ENCODE measurements around the gene ACTG2.

The ACTG2 gene

DNA sequence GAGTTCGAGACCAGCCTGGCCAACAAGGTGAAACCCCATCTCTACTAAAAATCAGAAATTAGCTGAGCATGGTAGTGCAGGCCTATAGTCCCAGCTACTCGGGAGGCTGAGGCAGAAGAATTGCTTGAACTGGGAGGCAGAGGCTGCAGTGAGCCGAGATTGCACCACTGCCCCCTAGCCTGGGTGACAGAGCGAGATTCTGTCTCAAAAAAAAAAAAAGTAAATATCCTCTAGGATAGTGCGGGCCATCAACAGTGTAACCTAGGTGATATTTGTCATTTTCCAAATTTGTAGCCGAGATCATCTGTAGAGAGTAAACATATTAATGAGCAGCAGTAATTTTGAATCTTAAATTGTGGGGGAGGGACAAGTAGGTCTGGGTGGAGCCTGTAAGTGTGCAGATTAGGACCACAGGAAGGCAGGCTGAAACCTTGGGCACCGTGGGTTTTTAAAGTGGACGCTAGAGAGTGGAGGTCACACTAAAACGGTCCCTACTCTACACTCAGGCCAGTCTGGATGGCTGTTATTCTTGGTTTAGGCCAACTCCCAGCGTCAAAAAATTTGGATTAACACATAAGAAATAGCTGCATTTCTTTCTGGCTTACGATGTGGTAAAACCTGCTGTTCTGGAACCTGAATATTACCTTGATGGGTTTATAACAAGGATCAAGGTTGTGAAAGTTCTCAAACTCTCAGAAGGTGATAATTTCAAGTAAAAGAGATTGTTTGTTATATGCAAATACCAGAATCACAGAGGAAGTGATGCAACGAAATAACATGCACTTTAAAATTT is 69.2 kb downstream of the ACTG2 start:
- Histone ChIP-seq H3K4me1 (ENCODE audit: control insufficient read depth, insufficient read depth, low read length, poor library complexity, severe bottlenecking) (no peaks in the 10 kb centered on the region), H3K36me3 (ENCODE audit: control insufficient read depth, insufficient read depth, low read length) (peaks cover 10% of the 10 kb centered on the region), H3K27ac (ENCODE audit: insufficient read depth, low read length, poor library complexity, severe bottlenecking) (no peak overlapping the region), H3K9me3 (ENCODE audit: control insufficient read depth, low read length) (no peaks in the 10 kb centered on the region), H3K4me3 (ENCODE audit: insufficient read depth, low read depth, low read length, poor library complexity, severe bottlenecking) (no peak overlapping the region), H3K27me3 (replicated peaks; ENCODE audit: control insufficient read depth, insufficient read depth, low read length, poor library complexity, severe bottlenecking) (no peaks in the 10 kb centered on the region)
- DNase-seq: no peak

DNA sequence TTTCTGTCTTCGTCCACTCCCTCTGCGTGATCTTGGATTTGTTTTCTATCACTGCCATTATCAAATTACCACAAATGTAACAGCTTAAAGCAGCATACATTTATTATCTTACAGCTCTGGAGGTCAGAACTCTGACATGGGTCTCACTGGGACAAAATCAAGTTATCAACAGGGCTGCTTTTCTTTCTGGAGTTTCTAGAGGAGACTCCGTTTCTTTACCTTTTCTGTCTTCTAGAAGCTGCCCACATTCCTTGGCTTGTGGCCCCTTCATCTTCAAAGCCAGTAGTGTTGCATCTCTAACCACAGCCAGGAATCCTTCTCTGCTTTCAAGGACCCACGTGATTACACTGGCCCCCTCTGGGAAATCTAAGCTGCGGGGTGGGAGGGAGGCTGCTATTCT is 70.0 kb downstream of the ACTG2 start:
- H3K9me3 ChIP-seq (ENCODE audit: control insufficient read depth, low read length): no peaks in the 10 kb centered on the region
- no peak overlapping the region for H3K4me3 ChIP-seq (ENCODE audit: insufficient read depth, low read depth, low read length, poor library complexity, severe bottlenecking)
- H3K27me3 ChIP-seq (replicated peaks; ENCODE audit: control insufficient read depth, insufficient read depth, low read length, poor library complexity, severe bottlenecking): no peaks in the 10 kb centered on the region

DNA sequence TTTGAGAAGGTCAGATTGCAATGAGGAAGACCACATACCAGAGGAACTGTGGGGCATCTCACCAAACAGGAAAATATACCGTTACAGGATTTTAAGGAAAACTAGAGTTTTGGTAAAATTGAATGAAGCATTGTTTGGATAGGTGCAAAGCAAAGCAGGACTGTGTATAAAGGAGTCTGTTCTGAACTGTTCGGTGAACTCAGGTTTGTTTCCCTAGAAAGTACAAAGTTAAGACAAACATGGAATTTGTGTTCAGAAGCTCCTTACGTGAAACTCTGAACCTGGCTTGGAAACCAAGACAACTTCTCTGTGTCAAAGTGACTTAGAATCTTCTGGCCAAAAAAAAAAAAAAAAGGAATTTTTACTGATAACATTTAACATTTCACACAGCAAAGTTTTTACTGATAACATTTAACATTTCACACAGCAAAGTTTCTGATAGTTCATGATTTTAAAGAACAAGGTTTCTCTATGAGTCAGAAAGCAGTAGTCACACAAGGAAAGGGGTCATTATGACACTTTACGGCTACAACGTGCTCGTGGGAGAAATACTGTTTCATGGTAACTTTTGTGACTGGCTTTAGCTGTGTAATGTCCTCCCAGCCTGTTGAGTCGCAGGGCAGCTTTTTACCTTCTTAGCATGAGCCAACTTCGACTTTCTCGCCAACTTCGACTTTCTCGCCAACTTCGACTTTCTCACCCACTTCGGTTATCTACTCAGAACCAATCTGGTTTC is 70.7 kb downstream of the ACTG2 start:
- H3K9me3 ChIP-seq (ENCODE audit: control insufficient read depth, low read length): no peaks in the 10 kb centered on the region
- no peak for DNase-seq
- no peaks in the 10 kb centered on the region for H3K27me3 ChIP-seq (replicated peaks; ENCODE audit: control insufficient read depth, insufficient read depth, low read length, poor library complexity, severe bottlenecking)
- H3K4me3 ChIP-seq (ENCODE audit: insufficient read depth, low read depth, low read length, poor library complexity, severe bottlenecking): no peak overlapping the region
- H3K4me1 ChIP-seq (ENCODE audit: control insufficient read depth, insufficient read depth, low read length, poor library complexity, severe bottlenecking): no peaks in the 10 kb centered on the region
- peaks cover 4% of the 10 kb centered on the region for H3K36me3 ChIP-seq (ENCODE audit: control insufficient read depth, insufficient read depth, low read length)
- no peak overlapping the region for H3K27ac ChIP-seq (ENCODE audit: insufficient read depth, low read length, poor library complexity, severe bottlenecking)

More for the DNA sequence above, 70.0 kb downstream of the ACTG2 start:
- no peaks in the 10 kb centered on the region for H3K4me1 ChIP-seq (ENCODE audit: control insufficient read depth, insufficient read depth, low read length, poor library complexity, severe bottlenecking)
- no peak overlapping the region for H3K27ac ChIP-seq (ENCODE audit: insufficient read depth, low read length, poor library complexity, severe bottlenecking)
- peaks cover 5% of the 10 kb centered on the region for H3K36me3 ChIP-seq (ENCODE audit: control insufficient read depth, insufficient read depth, low read length)
- no peak for DNase-seq

GRCh38 chr2:73964223-73964622 is 71.4 kb downstream of the ACTG2 start:
- peaks cover 3% of the 10 kb centered on the region for H3K36me3 ChIP-seq (ENCODE audit: control insufficient read depth, insufficient read depth, low read length)
- no peaks in the 10 kb centered on the region for H3K27me3 ChIP-seq (replicated peaks; ENCODE audit: control insufficient read depth, insufficient read depth, low read length, poor library complexity, severe bottlenecking)
- H3K9me3 ChIP-seq (ENCODE audit: control insufficient read depth, low read length): no peaks in the 10 kb centered on the region
- no peaks in the 10 kb centered on the region for H3K4me1 ChIP-seq (ENCODE audit: control insufficient read depth, insufficient read depth, low read length, poor library complexity, severe bottlenecking)
- H3K27ac ChIP-seq (ENCODE audit: insufficient read depth, low read length, poor library complexity, severe bottlenecking): no peak overlapping the region
- no peak for DNase-seq
- no peak overlapping the region for H3K4me3 ChIP-seq (ENCODE audit: insufficient read depth, low read depth, low read length, poor library complexity, severe bottlenecking)

DNA sequence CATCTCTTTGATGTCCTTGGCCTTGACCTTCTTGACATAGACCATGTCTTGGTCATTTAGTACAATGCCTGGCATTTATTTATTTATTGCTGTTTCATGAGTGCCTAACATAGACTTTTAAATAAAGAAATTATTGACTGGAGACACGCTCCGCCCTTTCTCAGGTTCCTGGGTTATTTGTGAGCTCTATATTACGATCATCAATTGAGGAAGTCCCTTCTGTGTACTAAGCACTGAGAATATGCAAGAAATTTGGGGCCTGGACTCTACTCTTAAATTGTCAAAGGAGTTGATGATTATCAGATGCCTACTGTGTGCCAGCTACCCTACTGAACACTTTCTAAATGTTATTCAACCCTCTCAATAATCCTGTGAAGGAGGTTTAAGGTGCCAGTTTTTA is 72.2 kb downstream of the ACTG2 start:
- Histone ChIP-seq H3K36me3 (ENCODE audit: control insufficient read depth, insufficient read depth, low read length) (no peaks in the 10 kb centered on the region), H3K9me3 (ENCODE audit: control insufficient read depth, low read length) (no peaks in the 10 kb centered on the region), H3K27ac (ENCODE audit: insufficient read depth, low read length, poor library complexity, severe bottlenecking) (no peak overlapping the region), H3K4me1 (ENCODE audit: control insufficient read depth, insufficient read depth, low read length, poor library complexity, severe bottlenecking) (peaks cover 3% of the 10 kb centered on the region), H3K27me3 (replicated peaks; ENCODE audit: control insufficient read depth, insufficient read depth, low read length, poor library complexity, severe bottlenecking) (no peaks in the 10 kb centered on the region), H3K4me3 (ENCODE audit: insufficient read depth, low read depth, low read length, poor library complexity, severe bottlenecking) (no peak overlapping the region)
- DNase-seq: no peak

- H3K9me3 ChIP-seq (ENCODE audit: control insufficient read depth, low read length): no peaks in the 10 kb centered on the region
- no peak overlapping the region for H3K27ac ChIP-seq (ENCODE audit: insufficient read depth, low read length, poor library complexity, severe bottlenecking)
- H3K4me1 ChIP-seq (ENCODE audit: control insufficient read depth, insufficient read depth, low read length, poor library complexity, severe bottlenecking): peaks cover 26% of the 10 kb centered on the region
- H3K27me3 ChIP-seq (replicated peaks; ENCODE audit: control insufficient read depth, insufficient read depth, low read length, poor library complexity, severe bottlenecking): no peaks in the 10 kb centered on the region
- no peaks in the 10 kb centered on the region for H3K36me3 ChIP-seq (ENCODE audit: control insufficient read depth, insufficient read depth, low read length)
- no peak overlapping the region for H3K4me3 ChIP-seq (ENCODE audit: insufficient read depth, low read depth, low read length, poor library complexity, severe bottlenecking)
- no peak for DNase-seq
Measured at GRCh38 chr2:73968357-73968937, 75.6 kb downstream of the ACTG2 start.

GRCh38 chr2:73969356-73969755 is 76.5 kb downstream of the ACTG2 start:
- Histone ChIP-seq H3K27me3 (replicated peaks; ENCODE audit: control insufficient read depth, insufficient read depth, low read length, poor library complexity, severe bottlenecking) (no peaks in the 10 kb centered on the region), H3K9me3 (ENCODE audit: control insufficient read depth, low read length) (no peaks in the 10 kb centered on the region), H3K27ac (ENCODE audit: insufficient read depth, low read length, poor library complexity, severe bottlenecking) (no peak overlapping the region), H3K4me1 (ENCODE audit: control insufficient read depth, insufficient read depth, low read length, poor library complexity, severe bottlenecking) (peaks cover 26% of the 10 kb centered on the region), H3K36me3 (ENCODE audit: control insufficient read depth, insufficient read depth, low read length) (no peaks in the 10 kb centered on the region), H3K4me3 (ENCODE audit: insufficient read depth, low read depth, low read length, poor library complexity, severe bottlenecking) (no peak overlapping the region)
- no peak for DNase-seq

Measured in effector memory CD4-positive, alpha-beta T cell (primary cell).